MM.1S (cell line): ENCODE results near the gene FRMD4B.

Experiments
- DNase-seq: peaks from one replicate; pipeline ENCODE4 v3.0.0-alpha.2; 2015
- H2AFZ ChIP-seq: fragments of 300-600 bp; sonication (generic); 2 replicates; pipeline ENCODE4 v1.6.0; 2016; ENCODE audit warnings: antibody characterized with exemption, low read length
- H3F3A ChIP-seq: fragments of 300-600 bp; sonication (generic); 2 replicates; pipeline ENCODE4 v1.6.1; 2016; ENCODE audit warnings: mild to moderate bottlenecking, antibody characterized with exemption, low read length, moderate library complexity, mixed read lengths; ENCODE audit not compliant: insufficient read depth
- H3K27ac ChIP-seq: fragments of 300-600 bp; sonication (generic); 2 replicates; pipeline ENCODE4 v1.5.1; 2016; ENCODE audit warnings: mild to moderate bottlenecking, low read length
- H3K27me3 ChIP-seq: fragments of 300-600 bp; sonication (generic); replicated peaks from 2 replicates; pipeline ENCODE4 v1.6.0; 2016; ENCODE audit warnings: low read length; ENCODE audit not compliant: insufficient read depth
- H3K36me3 ChIP-seq: fragments of 300-600 bp; sonication (generic); replicated peaks from 2 replicates; pipeline ENCODE4 v1.6.1; 2016; ENCODE audit warnings: mild to moderate bottlenecking, low read length, mixed read lengths; ENCODE audit not compliant: insufficient read depth
- H3K4me1 ChIP-seq: fragments of 300-600 bp; sonication (generic); 2 replicates; pipeline ENCODE4 v1.6.1; 2016; ENCODE audit warnings: low read length, mixed read lengths
- H3K4me2 ChIP-seq: fragments of 300-600 bp; sonication (generic); 2 replicates; pipeline ENCODE4 v1.6.0; 2016; ENCODE audit warnings: low read depth, low read length
- H3K4me3 ChIP-seq: fragments of 300-600 bp; sonication (generic); 2 replicates; pipeline ENCODE4 v1.5.1; 2016; ENCODE audit warnings: low read length, mixed read lengths
- H3K79me2 ChIP-seq: fragments of 300-600 bp; sonication (generic); 2 replicates; pipeline ENCODE4 v1.6.1; 2016; ENCODE audit warnings: mixed run types, low read length, mixed read lengths
- H3K9ac ChIP-seq: fragments of 300-600 bp; sonication (generic); 2 replicates; pipeline ENCODE4 v1.6.1; 2016; ENCODE audit warnings: low read length, mixed read lengths
- H3K9me2 ChIP-seq: fragments of 300-600 bp; sonication (generic); replicated peaks from 2 replicates; pipeline ENCODE4 v1.6.1; 2016; ENCODE audit warnings: mild to moderate bottlenecking, low read length, mixed read lengths; ENCODE audit not compliant: insufficient read depth
- H3K9me3 ChIP-seq: fragments of 300-600 bp; sonication (generic); replicated peaks from 2 replicates; pipeline ENCODE4 v1.6.1; 2016; ENCODE audit warnings: mild to moderate bottlenecking, low read length, mixed read lengths; ENCODE audit not compliant: insufficient read depth
- H4K20me1 ChIP-seq: fragments of 300-600 bp; sonication (generic); 2 replicates; pipeline ENCODE4 v1.6.1; 2016; ENCODE audit warnings: mild to moderate bottlenecking, low read length, moderate library complexity, mixed read lengths; ENCODE audit not compliant: insufficient read depth
- EZH2 ChIP-seq: fragments of 300-600 bp; sonication (generic); optimal IDR thresholded peaks from 2 replicates; pipeline ENCODE3; 2017; ENCODE audit warnings: low read depth, mild to moderate bottlenecking, antibody characterized with exemption, low read length, mixed read lengths
- EZH2phosphoT487 ChIP-seq: fragments of 300-600 bp; sonication (generic); IDR thresholded peaks from 2 replicates; pipeline ENCODE4 v1.6.1; 2018; ENCODE audit warnings: antibody characterized with exemption, low read length
- TF ChIP-seq, protein P1 (sequence below): fragments of 300-600 bp; sonication (generic); IDR thresholded peaks from 2 replicates; pipeline ENCODE4 v1.5.1; 2016; ENCODE audit warnings: antibody characterized with exemption, low read length, mixed read lengths

Gene FRMD4B

DNA sequence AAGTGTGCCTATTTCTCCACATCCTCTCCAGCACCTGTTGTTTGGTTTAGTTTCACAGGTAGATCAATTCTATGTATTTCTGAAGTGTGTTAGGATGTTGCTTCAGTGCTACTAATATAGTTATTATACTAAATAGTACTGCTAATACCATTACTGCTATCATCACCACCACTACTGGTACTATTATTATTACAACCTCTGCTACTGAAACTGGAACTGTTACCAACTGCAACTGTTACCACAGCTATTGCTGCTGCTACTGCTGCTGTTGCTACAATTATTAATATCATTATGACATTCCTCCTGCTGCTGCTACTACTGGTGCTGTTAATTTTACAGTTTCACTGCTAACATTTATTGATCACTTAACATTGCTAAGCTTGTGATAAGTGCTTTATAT, 255.2 kb downstream of the FRMD4B start:
- Histone ChIP-seq H3K9me3 (no peaks in the 10 kb centered on the region), H3F3A (no peaks in the 10 kb centered on the region), H3K79me2 (no peaks in the 10 kb centered on the region), H3K9ac (no peak overlapping the region), H3K36me3 (no peaks in the 10 kb centered on the region), H3K4me3 (no peak overlapping the region), H3K4me2 (no peak overlapping the region), H3K27me3 (no peaks in the 10 kb centered on the region), H3K9me2 (no peaks in the 10 kb centered on the region), H3K27ac (no peak overlapping the region), H4K20me1 (no peaks in the 10 kb centered on the region), H3K4me1 (no peaks in the 10 kb centered on the region), H2AFZ (no peak overlapping the region)
- peak; percentile 27 for DNase-seq
- TF ChIP-seq EZH2 (no peak), EZH2phosphoT487 (no peak)
- TF ChIP-seq, protein P1, sequence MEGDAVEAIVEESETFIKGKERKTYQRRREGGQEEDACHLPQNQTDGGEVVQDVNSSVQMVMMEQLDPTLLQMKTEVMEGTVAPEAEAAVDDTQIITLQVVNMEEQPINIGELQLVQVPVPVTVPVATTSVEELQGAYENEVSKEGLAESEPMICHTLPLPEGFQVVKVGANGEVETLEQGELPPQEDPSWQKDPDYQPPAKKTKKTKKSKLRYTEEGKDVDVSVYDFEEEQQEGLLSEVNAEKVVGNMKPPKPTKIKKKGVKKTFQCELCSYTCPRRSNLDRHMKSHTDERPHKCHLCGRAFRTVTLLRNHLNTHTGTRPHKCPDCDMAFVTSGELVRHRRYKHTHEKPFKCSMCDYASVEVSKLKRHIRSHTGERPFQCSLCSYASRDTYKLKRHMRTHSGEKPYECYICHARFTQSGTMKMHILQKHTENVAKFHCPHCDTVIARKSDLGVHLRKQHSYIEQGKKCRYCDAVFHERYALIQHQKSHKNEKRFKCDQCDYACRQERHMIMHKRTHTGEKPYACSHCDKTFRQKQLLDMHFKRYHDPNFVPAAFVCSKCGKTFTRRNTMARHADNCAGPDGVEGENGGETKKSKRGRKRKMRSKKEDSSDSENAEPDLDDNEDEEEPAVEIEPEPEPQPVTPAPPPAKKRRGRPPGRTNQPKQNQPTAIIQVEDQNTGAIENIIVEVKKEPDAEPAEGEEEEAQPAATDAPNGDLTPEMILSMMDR: no peak

DNA sequence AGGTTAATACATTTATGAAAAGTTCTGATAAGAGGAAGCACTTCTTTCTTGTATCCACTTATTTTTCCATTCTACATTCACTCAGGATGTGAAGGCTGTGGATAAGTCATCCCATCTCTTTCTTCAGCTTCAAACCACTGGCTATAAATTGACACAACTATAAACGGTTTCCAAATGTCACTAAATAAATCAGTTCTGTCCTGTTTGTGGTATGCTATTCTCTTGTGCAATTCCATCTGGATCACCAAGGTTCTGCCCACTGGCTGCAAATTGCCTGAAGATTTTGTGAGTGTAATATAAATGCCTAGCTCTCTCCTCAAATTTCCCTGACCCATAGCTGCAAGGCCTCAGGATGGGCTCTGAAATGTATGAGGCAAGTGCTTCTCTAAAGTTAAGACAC, 256.4 kb downstream of the FRMD4B start:
- no peaks in the 10 kb centered on the region for H3K4me1 ChIP-seq
- no peaks in the 10 kb centered on the region for H4K20me1 ChIP-seq
- H3K9me2 ChIP-seq: no peaks in the 10 kb centered on the region
- H3K36me3 ChIP-seq: no peaks in the 10 kb centered on the region
- no peak overlapping the region for H3K4me2 ChIP-seq
- no peak overlapping the region for H2AFZ ChIP-seq
- H3K27ac ChIP-seq: no peak overlapping the region
- no peaks in the 10 kb centered on the region for H3K27me3 ChIP-seq
- DNase-seq: no peak
- H3K4me3 ChIP-seq: no peak overlapping the region
- no peaks in the 10 kb centered on the region for H3F3A ChIP-seq
- TF ChIP-seq EZH2phosphoT487: no peak
- no peak for TF ChIP-seq EZH2
- TF ChIP-seq, protein P1: no peak
- H3K79me2 ChIP-seq: no peaks in the 10 kb centered on the region
- H3K9ac ChIP-seq: no peak overlapping the region
- no peaks in the 10 kb centered on the region for H3K9me3 ChIP-seq

DNA sequence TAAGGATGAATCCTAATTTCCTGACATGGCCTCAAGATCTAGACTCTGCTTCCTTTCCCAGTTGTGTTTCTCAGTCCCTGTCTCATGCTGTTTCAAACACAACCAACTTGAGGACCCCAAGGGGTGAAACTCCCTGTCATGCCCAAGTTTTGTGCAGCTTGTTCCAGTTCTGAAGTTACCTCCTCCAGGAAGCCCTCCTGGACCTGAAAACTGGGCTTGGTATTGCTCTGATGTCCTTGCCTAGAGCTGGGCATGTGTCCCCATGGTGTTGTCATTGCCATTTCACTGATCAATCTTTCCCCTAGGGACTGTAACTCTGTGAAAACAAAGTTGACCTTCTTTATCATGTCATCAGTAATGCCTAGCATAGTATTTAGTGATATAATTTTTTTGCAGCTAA, 257.4 kb downstream of the FRMD4B start:
- no peak overlapping the region for H3K4me3 ChIP-seq
- H3K9me3 ChIP-seq: no peaks in the 10 kb centered on the region
- no peaks in the 10 kb centered on the region for H3K27me3 ChIP-seq
- no peaks in the 10 kb centered on the region for H3K36me3 ChIP-seq
- no peak overlapping the region for H3K9ac ChIP-seq
- TF ChIP-seq EZH2 (no peak), EZH2phosphoT487 (no peak)
- TF ChIP-seq, protein P1: no peak
- no peak overlapping the region for H3K4me2 ChIP-seq
- H3F3A ChIP-seq: no peaks in the 10 kb centered on the region
- H2AFZ ChIP-seq: no peak overlapping the region
- DNase-seq: no peak
- no peaks in the 10 kb centered on the region for H3K4me1 ChIP-seq
- no peaks in the 10 kb centered on the region for H4K20me1 ChIP-seq
- no peak overlapping the region for H3K27ac ChIP-seq
- no peaks in the 10 kb centered on the region for H3K79me2 ChIP-seq
- H3K9me2 ChIP-seq: no peaks in the 10 kb centered on the region

DNA sequence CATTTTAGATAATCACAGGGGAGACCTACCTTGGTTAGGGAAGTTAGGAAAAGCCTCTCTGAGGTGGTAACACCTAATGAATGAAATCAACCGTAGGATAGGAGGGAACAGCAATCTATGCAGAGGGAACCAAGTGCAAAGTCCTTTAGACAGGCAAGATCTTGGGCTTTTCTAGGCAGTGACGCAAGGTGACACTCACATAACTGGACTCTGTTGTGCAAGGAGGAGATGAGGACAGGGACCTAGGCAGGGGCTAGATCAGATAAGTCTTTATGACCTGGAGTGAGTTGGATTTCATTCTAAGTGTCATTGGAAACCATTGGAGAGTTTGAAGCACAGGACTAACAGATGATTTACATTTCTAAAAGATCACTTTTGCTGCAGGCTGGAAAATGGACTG, 258.9 kb downstream of the FRMD4B start:
- no peaks in the 10 kb centered on the region for H3K4me1 ChIP-seq
- H3K9me2 ChIP-seq: no peaks in the 10 kb centered on the region
- no peaks in the 10 kb centered on the region for H3F3A ChIP-seq
- H3K4me3 ChIP-seq: no peak overlapping the region
- TF ChIP-seq, protein P1: no peak
- no peak for TF ChIP-seq EZH2
- TF ChIP-seq EZH2phosphoT487: no peak
- no peak overlapping the region for H3K9ac ChIP-seq
- H3K27me3 ChIP-seq: no peaks in the 10 kb centered on the region
- H3K9me3 ChIP-seq: no peaks in the 10 kb centered on the region
- no peak overlapping the region for H3K4me2 ChIP-seq
- no peaks in the 10 kb centered on the region for H3K79me2 ChIP-seq
- no peaks in the 10 kb centered on the region for H4K20me1 ChIP-seq
- no peak for DNase-seq
- H3K27ac ChIP-seq: no peak overlapping the region
- H2AFZ ChIP-seq: no peak overlapping the region
- no peaks in the 10 kb centered on the region for H3K36me3 ChIP-seq
